K562 (cell line): Measurements from ENCODE around the gene ABCA3. TPM values are rescaled to one million over a fixed set of nuclear protein-coding genes. Genes with fewer than 3 reads are reported as not detected.

ENCODE experiments used
- ATAC-seq: fragments of 200-7000 bp; cut with Tn5 transposase; 3 replicates; pipeline ENCODE4 v1.9.1; 2020; ENCODE audit warnings: moderate library complexity
- BruUV-seq: library from RNA; stranded (reverse); fragments of 400-500 nt; replicated peaks from 2 replicates; lab custom pipeline; 2021; lab: Mats Ljungman, UMichigan
- CTCF ChIA-PET: fragments of 300-600 bp; formaldehyde crosslinking; extraction: SDS; loops from one replicate; lab custom pipeline; 2021; ENCODE audit warnings: low intra/inter-chr PET ratio; lab: Yijun Ruan, JAX
- POLR2A ChIA-PET: fragments of 300-600, 350-650 bp; sonication (Branson Sonifier 250); formaldehyde crosslinking; extraction: SDS; loops from one replicate; lab custom pipeline; 2021; ENCODE audit warnings: antibody characterized with exemption, inconsistent platforms; lab: Yijun Ruan, JAX
- DNase-seq, 4 experiments: peaks; one replicate each; pipeline versions ENCODE4 v3.0.0 to v3.0.0-alpha.2; 2011 to 2018; ENCODE audit warnings: low spot score in 3 of 4, mixed read lengths in 3 of 4; ENCODE audit errors: extremely low read depth in 1 of 4
- FAIRE-seq: peaks from 2 replicates; lab custom pipeline; 2011; peaks lifted over from hg19 to GRCh38; lab: Jason Lieb, UNC
- H2AFZ ChIP-seq: 2 replicates; pipeline ENCODE4 v1.6.0; 2011; ENCODE audit warnings: low read depth, low read length, control low read depth, inconsistent platforms
- H3K27ac ChIP-seq: fragments of 200-600 bp; 3 replicates; pipeline ENCODE4 v1.8.0; 2011; ENCODE audit warnings: low read depth, mild to moderate bottlenecking, control low read depth, inconsistent platforms, low read length, moderate library complexity, mixed read lengths; ENCODE audit errors: extremely low read depth
- H3K27me3 ChIP-seq, 2 experiments: fragments of 300-600 bp in 1 of 2; 2 replicates in 1 of 2; 3 replicates in 1 of 2; pipeline versions ENCODE4 v1.6.0 to v1.8.0; 2011; ENCODE audit warnings: inconsistent platforms in 2 of 2, low read length in 2 of 2, mild to moderate bottlenecking in 1 of 2, mixed read lengths in 1 of 2, moderate library complexity in 1 of 2; ENCODE audit not compliant: control insufficient read depth in 2 of 2, insufficient read depth in 2 of 2
- H3K36me3 ChIP-seq: fragments of 300-600 bp; 3 replicates; pipeline ENCODE4 v1.8.0; 2011; ENCODE audit warnings: mild to moderate bottlenecking, low read length, inconsistent platforms; ENCODE audit not compliant: control insufficient read depth, insufficient read depth
- H3K4me1 ChIP-seq, 2 experiments: fragments of 200-600 bp in 1 of 2; replicated peaks in 1 of 2; 2 replicates in 1 of 2; 3 replicates in 1 of 2; pipeline versions ENCODE4 v1.5.1 to v1.8.0; 2011; ENCODE audit warnings: inconsistent platforms in 2 of 2, low read length in 2 of 2, mild to moderate bottlenecking in 1 of 2, mixed read lengths in 1 of 2, moderate library complexity in 1 of 2; ENCODE audit not compliant: control insufficient read depth in 2 of 2, insufficient read depth in 2 of 2
- H3K4me2 ChIP-seq: 2 replicates; pipeline ENCODE4 v1.6.1; 2011; ENCODE audit warnings: low read length, control low read depth, inconsistent platforms, mixed read lengths; ENCODE audit not compliant: insufficient read depth
- H3K4me3 ChIP-seq: fragments of 200-600 bp; sonication (generic), shearing (Covaris generic); 2 replicates; pipeline ENCODE4 v1.5.1; 2016; ENCODE audit warnings: control low read depth, inconsistent platforms
- H3K79me2 ChIP-seq: fragments of 200-600 bp; 3 replicates; pipeline ENCODE4 v1.8.0; 2011; ENCODE audit warnings: low read length, inconsistent platforms; ENCODE audit not compliant: control insufficient read depth, insufficient read depth
- H3K9ac ChIP-seq, 2 experiments: 2 replicates each; pipeline versions ENCODE4 v1.6.0 to v1.6.1; 2011; ENCODE audit warnings: low read depth in 2 of 2, low read length in 2 of 2, control low read depth in 1 of 2, inconsistent platforms in 1 of 2, mild to moderate bottlenecking in 1 of 2, mixed read lengths in 1 of 2; ENCODE audit not compliant: insufficient read depth in 1 of 2
- H3K9me1 ChIP-seq: one replicate; pipeline ENCODE4 v1.6.0; 2011; ENCODE audit warnings: inconsistent platforms, mild to moderate bottlenecking, low read length, moderate library complexity; ENCODE audit not compliant: control insufficient read depth, insufficient read depth
- H3K9me3 ChIP-seq: replicated peaks from 2 replicates; pipeline ENCODE4 v1.5.1; 2011; ENCODE audit warnings: low read depth, low read length, inconsistent platforms; ENCODE audit not compliant: control insufficient read depth, insufficient read depth
- H4K20me1 ChIP-seq: replicated peaks from 2 replicates; pipeline ENCODE4 v1.6.1; 2011; ENCODE audit warnings: low read length, inconsistent platforms, mixed read lengths; ENCODE audit not compliant: control insufficient read depth, insufficient read depth
- CBX3 ChIP-seq, 2 experiments: IDR thresholded peaks; 1 replicate in 1 of 2; 2 replicates in 1 of 2; pipeline ENCODE4 v1.6.1; 2012; ENCODE audit warnings: inconsistent platforms in 2 of 2, low read length in 2 of 2, borderline replicate concordance in 1 of 2, control low read depth in 1 of 2
- CSDE1 ChIP-seq, 2 experiments: fragments of 450-650 bp; IDR thresholded peaks; 2 replicates each; pipeline ENCODE4 v1.6.1; 2016; ENCODE audit warnings: mild to moderate bottlenecking in 1 of 2
- CUX1 ChIP-seq: fragments of 200-800 bp; sonication (Bioruptor generic); IDR thresholded peaks from 2 replicates; pipeline ENCODE4 v1.6.1; 2016; ENCODE audit warnings: missing genetic modification characterization, missing compliant biosample characterization
- GTF2A2 ChIP-seq: IDR thresholded peaks from 2 replicates; pipeline ENCODE4 v1.6.1; 2016; ENCODE audit warnings: mild to moderate bottlenecking, missing genetic modification characterization, missing compliant biosample characterization
- HMG20A ChIP-seq: fragments of 450-650 bp; formaldehyde crosslinking; conservative IDR thresholded peaks from 2 replicates; pipeline ENCODE4 v1.4.0; 2020; ENCODE audit warnings: mild to moderate bottlenecking, mixed read lengths
- HNRNPK ChIP-seq: fragments of 200-400 bp; formaldehyde crosslinking; IDR thresholded peaks from one replicate; pipeline ENCODE4 v1.6.1; 2018; ENCODE audit warnings: mild to moderate bottlenecking, low read depth, low read length; ENCODE audit not compliant: poor library complexity, severe bottlenecking
- TCFL5 ChIP-seq: fragments of 250-450 bp; sonication (Bioruptor Pico); conservative IDR thresholded peaks from 2 replicates; pipeline ENCODE4 v1.6.1; 2021; ENCODE audit warnings: mild to moderate bottlenecking, moderate library complexity, matching md5 sums
- TSHZ1 ChIP-seq: fragments of 250-450 bp; sonication (Bioruptor Pico); IDR thresholded peaks from 2 replicates; pipeline ENCODE4 v1.4.0; 2020; ENCODE audit warnings: mild to moderate bottlenecking, moderate library complexity
- ZC3H8 ChIP-seq: fragments of 450-650 bp; IDR thresholded peaks from 2 replicates; pipeline ENCODE4 v1.6.1; 2017
- ZNF3 ChIP-seq: fragments of 250-450 bp; sonication (Bioruptor Pico); IDR thresholded peaks from 2 replicates; pipeline ENCODE4 v1.5.0; 2021; ENCODE audit warnings: mild to moderate bottlenecking, moderate library complexity
- ZNF512 ChIP-seq: IDR thresholded peaks from 2 replicates; pipeline ENCODE4 v1.6.1; 2016; ENCODE audit warnings: missing genetic modification characterization, missing compliant biosample characterization
- ZNF79 ChIP-seq: fragments of 250-450 bp; sonication (Bioruptor Pico); IDR thresholded peaks from 2 replicates; pipeline ENCODE4 v1.4.0; 2020; ENCODE audit warnings: low read depth, mild to moderate bottlenecking, moderate library complexity
- WGBS: fragments of 100-300 bp; shearing (Covaris generic); methylation state at CpG from one replicate; pipeline ENCODE4 v1.1.6; 2016; ENCODE audit warnings: low coverage, mixed read lengths; ENCODE audit not compliant: insufficient coverage; ENCODE audit errors: missing lambda C conversion rate; 5-methylcytosine and 5-hydroxymethylcytosine counted together
- in situ Hi-C: fragments of 300-500 bp; cut with MboI; formaldehyde crosslinking; loops from 4 replicates; pipeline ENCODE4 v1.15.0; 2018; ENCODE audit warnings: inconsistent platforms, mixed read lengths
- intact Hi-C: fragments of 100-400 bp; cut with micrococcal nuclease; formaldehyde crosslinking; loops from 2 replicates; pipeline ENCODE4 v1.14.2; 2022
- polyA plus RNA-seq, 8 experiments: library from polyadenylated mRNA; depleted of rRNA in 4 of 8; stranded (reverse) in 5 of 8; unstranded in 3 of 8; fragments of >200 nt; fragmentation: Nextera tagmentation in 2 of 8; fragmentation: Illumina TruSeq in 1 of 8; extraction: Ambion mirVana in 2 of 8; extraction: Trizol in 1 of 8; gene quantifications; 2 replicates each; pipeline versions ENCODE4 v1.2.1 to v1.2.3, GENCODE V29; 2011 to 2014; ENCODE audit warnings: inconsistent platforms in 1 of 8, missing spikeins in 1 of 8
- total RNA-seq, 7 experiments: library from RNA; depleted of rRNA in 6 of 7; stranded (reverse); fragments of >200 nt in 6 of 7; fragmentation: Illumina TruSeq in 2 of 7; extraction: Trizol in 2 of 7; gene quantifications; 2 replicates each; pipeline versions ENCODE4 v1.2.1 to v1.2.3, GENCODE V29; 2011 to 2021; ENCODE audit warnings: low replicate concordance in 1 of 7

ABCA3 gene
- total and polyA plus RNA-seq, 9 of the 15 experiments (the other 6 are each of a cell fraction or from before 2014, with no cell fraction given): 0.66 to 23.7 (median 6.9) TPM

- no TSS peak for BruUV-seq
- H4K20me1 ChIP-seq: no peaks in the 10 kb centered on the region
- H3K36me3 ChIP-seq: peaks cover 23% of the 10 kb centered on the region; the same call in 2 of the 3 replicates
- H3K79me2 ChIP-seq: peaks cover 15% of the 10 kb centered on the region
- H3K4me3 ChIP-seq: no peak overlapping the region
- no peak overlapping the region for H3K9ac ChIP-seq
- H3K4me1 ChIP-seq: peaks cover 7 to 11% of the 10 kb centered on the region in 2 experiments; a peak in 4 of 5 replicates
- ChIA-PET POLR2A (interaction anchor here (0.6 kb wide), 1 partner anchor 64 kb away, joined by 3 read pairs; no protein-coding TSS in a partner anchor), CTCF (no interaction called here)
- no peak overlapping the region for H3K4me2 ChIP-seq
- no peaks in the 10 kb centered on the region for H3K9me1 ChIP-seq
- no peak overlapping the region for H2AFZ ChIP-seq
- DNase-seq: no peak
- H3K27me3 ChIP-seq: no peaks in the 10 kb centered on the region
- in situ Hi-C loops: no loop called here
- H3K27ac ChIP-seq: no peak overlapping the region
- no peak for FAIRE-seq
- intact Hi-C loops: no loop called here
- no peaks in the 10 kb centered on the region for H3K9me3 ChIP-seq
- no peak for ATAC-seq
- whole genome bisulfite sequencing: 80% methylated on average over 5 of the region's 5 CpGs
- no peak for TF ChIP-seq HMG20A
- TF ChIP-seq CBX3 (IDR thresholded peaks at IDR 0.05; ENCODE audit: borderline replicate concordance in 1 of 2, low read length in 2 of 2): no peak
- no peak for TF ChIP-seq GTF2A2
- TF ChIP-seq TSHZ1: no peak
- TF ChIP-seq ZC3H8: no peak
- no peak for TF ChIP-seq CUX1 (CRISPR knock-in tag)
- TF ChIP-seq ZNF79 (CRISPR knock-in tag): no peak
- no peak for TF ChIP-seq ZNF512 (tag)
- TF ChIP-seq HNRNPK: no peak
- TF ChIP-seq TCFL5: no peak
- no peak for TF ChIP-seq CSDE1 (IDR thresholded peaks at IDR 0.05)
- TF ChIP-seq ZNF3: no peak
These were observed 8.6 kb downstream of the ABCA3 start for GRCh38 chr16:2331931-2332267.
